HG03457 (cell line): ENCODE results near the gene MND1.
A peak's percentile ranks its signal among the peaks of the same experiment; 100 is the strongest.
"Not testable (repeated sequence)": the region's sequence is repeated elsewhere in the genome, so short reads cannot be mapped to it uniquely, and the experiment has no call there.

ENCODE experiments used
- ATAC-seq: cut with Tn5 transposase; IDR thresholded peaks from one replicate; pipeline ENCODE4 v1.9.1; 2021; ENCODE audit warnings: moderate number of reproducible peaks; ENCODE audit not compliant: unreplicated experiment

Gene MND1

DNA sequence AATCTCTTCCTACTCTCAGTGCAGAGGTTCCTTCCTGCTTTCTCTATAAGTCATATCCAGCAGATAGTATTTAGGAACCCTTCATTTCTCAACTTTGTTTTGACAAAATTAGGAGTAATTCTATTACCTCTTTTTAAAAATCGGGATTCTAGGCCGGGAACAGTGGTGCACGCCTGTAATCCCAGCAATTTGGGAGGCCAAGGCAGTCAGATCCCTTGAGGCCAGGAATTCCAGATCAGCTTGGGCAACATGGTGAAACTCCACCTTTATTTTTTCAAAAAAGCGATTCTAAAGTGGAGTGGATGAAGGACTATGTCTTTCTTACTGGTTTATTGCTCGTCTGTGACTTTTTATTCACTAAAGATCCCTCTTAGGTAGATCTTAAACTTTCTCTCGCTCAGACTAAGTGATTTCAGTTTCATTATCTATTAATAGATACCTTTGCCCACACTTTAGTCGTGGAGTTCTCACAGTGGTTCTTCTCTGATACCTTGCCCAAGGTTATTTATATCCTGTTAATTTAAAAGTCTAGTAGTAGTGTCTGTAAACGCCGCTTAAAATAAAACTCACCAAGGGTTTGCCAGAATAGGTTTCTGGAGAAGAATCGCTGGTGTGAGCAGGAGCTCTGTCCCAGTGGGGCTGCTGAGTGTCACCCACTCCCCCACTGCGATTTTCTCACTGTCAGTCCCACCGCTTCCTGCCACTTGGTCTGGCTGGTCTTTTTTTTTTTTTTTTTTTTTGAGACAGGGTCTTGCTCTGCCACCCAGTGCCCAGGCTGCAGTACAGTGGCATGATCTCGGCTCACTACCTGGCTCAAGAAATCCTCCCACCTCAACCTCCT is 94.6 kb downstream of the MND1 start:
- peak; percentile 81 for ATAC-seq

DNA sequence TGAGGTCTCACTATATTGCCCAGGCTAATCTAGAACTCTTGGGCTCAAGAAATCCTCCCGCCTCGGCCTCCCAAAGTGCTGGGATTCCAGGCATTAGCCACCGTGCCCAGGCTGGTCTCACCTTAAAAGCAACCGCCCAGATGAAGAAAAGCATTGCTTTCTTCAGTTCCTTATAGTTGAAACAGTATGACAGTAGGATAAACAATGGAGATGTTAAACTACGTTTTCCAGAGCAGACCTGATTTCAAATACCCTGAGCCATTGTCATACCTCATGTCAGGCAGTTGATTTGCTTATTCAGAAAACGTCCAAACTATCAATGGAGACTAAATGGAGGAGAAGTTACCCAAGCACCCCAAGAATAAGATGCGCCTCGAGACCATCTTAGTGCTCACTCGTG is 95.3 kb downstream of the MND1 start:
- no peak for ATAC-seq

DNA sequence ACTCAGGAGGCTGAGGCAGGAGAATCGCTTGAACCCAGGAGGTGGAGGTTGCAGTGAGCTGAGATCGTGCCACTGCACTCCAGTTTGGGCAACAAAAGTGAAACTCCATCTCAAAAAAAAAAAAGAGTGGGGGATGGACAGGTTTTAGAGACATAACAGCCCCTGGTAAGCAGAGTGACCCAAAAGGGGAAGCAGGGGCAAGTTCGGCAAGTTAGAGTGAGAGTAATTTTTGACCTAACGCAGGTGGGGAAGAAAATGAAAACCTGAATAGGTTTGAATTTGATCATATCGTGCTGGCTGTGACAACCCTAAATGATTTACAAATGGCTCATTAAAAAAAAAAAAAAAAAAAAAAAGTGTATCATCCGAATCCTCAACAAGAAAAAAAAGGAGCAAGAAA is 96.0 kb downstream of the MND1 start:
- no peak for ATAC-seq

DNA sequence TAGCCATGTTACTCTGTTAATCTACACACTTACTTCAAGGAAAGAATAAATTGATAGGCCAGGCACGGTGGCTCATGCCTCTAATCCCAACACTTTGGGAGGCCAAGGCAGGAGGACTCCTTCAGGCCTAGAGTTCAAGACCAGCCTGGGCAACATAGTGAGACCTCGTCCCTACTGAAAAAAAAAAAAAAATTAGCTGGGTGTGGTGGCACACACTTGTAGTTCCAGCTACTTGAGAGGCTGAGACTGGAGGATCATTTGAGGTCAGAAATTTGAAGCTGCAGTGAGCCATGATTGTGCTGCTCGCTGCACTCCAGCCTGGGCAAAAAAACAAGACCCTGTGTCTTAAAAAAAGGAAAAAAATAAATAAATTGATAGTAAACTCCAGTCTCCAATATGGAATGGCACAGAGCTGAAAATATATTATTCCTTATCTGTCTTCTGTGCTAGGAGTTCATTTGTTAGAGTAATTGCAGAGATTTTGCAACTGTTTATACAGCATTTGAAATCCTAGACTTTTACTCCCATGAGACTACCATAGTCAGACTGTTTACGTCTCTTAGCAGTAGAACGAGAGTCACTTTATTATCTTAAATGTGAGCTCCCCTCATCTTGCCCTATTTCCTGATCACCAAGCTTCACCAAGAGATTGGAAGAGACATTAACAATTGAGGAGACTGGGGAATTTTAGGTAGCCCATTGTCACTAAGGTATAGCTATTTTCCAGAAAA is 102.9 kb downstream of the MND1 start:
- no peak for ATAC-seq

DNA sequence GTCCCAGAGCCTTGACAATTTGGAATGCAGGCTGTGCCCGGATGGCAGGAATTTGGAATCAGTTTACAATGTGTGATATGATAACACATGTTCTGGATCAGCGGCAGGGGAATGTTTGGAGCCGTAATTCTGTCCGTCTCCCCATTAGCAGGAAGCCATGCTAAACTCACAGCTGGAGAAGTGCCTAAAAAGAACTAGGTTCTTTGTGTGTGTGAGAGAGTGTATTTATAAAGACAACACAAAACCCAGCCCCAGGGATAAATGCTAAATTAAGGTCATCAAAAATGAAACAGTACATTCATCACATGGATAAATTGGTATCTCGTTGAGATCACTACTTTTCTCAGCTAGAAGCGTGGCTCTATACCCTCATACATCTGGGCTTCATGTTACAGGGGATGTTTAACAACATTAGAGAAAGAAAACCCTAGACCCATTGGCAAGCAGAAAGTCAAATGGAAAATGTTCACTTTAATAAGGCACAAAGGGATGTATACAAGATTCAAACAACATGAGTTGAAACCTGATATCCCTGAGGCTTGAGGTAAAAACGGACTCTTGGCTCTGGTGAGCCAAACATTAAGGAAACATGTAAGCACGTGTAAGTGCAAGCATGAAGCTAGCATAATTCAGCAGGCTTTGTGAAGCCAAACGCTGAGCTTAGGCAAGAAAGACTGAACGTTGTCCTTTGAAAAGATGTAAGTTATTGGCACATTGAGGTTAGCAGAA is 103.7 kb downstream of the MND1 start:
- ATAC-seq: no peak

DNA sequence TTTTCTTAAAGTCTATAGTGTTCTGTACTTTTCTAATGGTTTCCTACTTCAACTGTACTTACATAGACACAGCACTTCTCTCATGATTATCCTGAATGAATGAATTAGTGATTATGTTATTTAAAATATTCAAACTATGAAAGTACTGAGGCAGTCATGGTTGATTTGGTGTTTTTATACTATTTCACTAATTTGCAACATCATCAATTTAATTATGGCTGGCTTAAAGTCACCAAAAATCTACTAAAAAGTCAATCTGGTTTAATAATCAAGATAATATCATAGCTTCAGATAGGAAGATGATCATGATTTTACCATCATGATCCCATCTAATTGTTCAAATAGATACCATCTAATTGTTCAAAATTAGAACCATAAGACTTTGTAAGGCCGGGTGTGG is 104.8 kb downstream of the MND1 start:
- no peak for ATAC-seq

DNA sequence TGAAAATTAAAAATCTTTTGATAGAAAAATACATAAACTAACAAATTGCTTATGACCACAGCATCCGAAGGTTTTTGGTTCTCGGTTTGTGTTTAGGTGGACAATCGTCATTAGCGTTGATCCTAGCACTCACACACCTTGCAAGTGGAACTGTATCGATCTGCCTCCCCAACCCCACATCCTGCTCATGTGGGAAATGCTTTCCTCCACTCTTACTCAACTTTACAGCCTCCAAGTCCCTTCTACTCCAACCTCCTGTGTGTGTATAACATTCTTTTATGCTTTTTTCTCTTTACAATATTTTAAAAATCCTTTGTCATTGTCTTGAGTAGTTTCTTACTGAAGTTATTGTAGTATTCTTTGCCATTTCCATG is 106.0 kb downstream of the MND1 start:
- no peak for ATAC-seq

DNA sequence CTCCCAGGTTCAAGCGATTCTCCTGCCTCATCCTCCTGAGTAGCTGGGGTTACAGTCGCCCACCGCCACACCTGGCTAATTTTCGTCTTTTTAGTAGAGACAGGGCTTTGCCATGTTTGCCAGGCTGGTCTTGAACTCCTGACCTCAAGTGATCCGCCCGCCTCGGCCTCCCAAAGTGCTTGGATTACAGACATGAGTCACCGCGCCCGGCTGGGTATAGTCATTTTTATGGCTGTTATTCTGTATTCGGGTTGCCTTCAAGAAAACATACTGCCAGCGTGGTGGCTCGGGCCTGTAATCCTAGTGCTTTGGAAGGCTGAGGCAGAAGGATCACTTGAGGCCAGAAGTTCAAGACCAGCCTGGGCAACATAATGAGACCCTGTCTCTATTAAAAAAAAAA is 106.7 kb downstream of the MND1 start:
- ATAC-seq: not testable (repeated sequence)

DNA sequence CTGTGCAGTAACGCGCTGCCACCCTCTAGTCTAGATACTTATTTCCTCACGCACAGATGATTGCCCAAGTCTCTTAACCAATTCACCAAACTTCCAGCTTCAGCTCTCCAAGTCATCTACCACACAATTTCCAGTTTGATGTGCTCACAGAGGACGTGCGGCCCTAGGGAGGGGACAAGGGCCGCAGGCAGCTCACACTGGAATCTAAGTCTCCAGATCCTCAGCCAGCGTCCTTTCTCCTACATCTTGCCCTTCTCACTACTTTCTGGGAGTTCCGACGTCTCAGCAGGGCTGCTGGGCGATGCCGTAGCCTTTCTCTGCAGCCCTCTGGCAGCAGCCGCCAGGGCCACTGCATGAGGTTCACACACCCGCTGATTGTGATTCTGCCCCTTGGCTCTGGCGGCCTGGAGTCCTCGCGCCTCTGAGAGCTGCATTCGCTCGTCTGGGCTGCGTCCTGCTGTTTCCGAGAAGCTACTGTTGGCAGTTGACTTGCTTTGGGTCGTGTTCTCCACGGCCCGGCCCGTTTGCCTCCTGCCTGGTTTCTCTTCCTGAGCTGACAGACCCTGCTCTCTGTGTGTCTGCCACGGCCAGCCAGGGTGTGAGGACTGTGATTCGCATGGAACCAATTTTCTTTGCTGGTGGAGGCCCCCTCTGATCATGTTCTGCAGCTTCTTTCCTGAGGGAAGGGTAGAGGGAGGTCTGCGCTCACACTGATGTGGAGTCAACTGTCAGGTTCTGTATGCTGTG is 107.6 kb downstream of the MND1 start:
- no peak for ATAC-seq

DNA sequence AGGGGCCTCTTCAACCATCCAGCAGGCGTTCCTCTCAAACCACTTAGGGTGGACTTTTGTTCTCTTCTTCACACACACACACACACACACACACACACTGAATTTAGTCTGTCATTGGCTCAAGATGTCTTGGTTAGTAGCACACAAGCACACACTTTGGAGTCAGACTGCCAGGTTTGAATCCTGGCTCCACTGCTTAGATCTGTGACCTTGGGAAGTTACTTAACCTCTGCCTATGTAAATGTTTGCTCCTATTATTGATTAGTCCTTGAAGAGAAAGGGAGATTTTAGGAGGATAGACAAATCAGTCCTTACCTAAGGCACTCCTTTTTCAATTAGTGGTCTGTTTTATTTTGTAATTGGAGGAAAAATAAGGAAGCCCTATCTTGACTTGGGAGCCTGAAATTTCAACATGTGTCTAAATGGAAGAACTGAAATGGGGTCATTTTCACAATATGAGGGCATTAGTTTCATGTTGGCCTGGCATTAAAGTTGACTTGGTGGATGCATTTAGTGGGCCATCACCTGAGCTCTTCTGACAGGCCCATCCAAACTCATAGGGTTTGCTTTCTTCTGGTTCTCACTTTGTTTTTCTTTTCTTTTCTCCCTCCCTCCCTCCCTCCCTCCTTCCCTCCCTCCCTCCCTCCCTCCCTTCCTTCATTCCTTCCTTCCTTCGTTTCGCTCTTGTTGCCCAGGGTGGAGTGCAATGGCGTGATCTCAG is 108.3 kb downstream of the MND1 start:
- no peak for ATAC-seq

DNA sequence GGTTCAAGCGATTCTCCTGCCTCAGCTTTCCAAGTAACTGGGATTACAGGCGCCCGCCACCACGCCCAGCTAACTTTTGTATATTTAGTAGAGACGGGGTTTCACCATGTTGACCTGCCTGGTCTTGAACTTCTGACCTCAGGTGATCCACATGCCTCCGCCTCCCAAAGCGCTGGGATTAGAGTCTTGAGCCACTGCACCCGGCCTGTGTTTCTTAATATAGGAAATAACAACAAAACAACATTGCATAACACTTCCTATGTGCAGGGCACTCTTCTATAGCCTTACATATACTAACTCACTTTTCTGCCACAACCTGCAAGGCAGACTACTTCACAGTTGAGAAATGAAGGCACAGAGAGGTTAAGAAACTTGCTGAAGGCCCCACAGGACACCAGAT is 108.9 kb downstream of the MND1 start:
- no peak for ATAC-seq

DNA sequence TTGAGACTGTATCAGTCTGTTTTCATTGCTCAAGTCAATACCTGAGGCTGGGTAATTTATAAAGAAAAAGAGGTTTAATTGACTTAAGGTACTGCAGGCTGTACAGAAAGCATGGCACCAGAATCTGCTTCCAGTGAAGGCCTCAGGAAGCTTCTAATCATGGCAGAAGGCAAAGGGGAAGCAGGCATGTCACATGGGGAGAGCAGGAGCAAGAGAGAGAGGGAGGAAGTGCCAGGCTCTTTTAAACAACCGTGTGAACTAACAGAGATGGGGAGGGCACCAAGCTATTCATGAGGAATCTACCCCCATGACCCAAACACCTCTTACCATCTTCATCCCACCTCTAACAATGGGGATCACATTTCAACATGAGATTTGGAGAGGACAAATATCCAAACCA is 114.5 kb downstream of the MND1 start:
- no peak for ATAC-seq

DNA sequence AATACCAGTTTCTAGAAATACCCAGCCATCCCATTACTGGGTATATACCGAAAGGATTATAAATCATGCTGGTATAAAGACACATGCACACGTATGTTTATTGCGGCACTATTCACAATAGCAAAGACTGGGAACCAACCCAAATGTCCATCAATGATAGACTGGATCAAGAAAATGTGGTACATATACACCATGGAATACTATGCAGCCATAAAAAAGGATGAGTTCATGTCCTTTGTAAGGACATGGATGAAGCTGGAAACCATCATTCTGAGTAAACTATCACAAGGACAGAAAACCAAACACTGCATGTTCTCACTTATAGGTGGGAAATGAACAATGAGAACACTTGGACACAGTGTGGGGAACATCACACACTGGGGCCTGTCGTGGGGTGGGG is 117.1 kb downstream of the MND1 start:
- not testable (repeated sequence) for ATAC-seq

DNA sequence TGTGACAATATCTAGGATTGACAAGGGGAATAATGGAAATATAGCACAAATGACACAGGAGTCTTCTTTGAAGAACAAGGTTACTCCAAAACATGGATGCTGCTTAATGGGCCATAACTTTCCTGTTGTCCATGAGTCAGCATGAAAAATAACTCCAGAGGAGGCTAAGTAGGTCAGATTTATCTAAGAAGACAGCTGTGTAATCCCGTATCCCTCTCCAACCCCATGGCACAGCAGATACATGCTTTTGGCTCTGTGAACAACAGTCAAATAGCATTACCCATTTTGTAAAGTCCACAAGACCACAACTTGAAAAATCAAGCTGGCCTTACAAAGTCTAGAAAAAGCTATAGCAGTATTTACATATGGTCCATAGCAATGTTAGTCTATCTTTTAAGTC is 119.6 kb downstream of the MND1 start:
- no peak for ATAC-seq
